Mesenchymal stem cell (in vitro differentiated cells and primary cell): ENCODE results near the gene SMG5.

Source experiments
- DNase-seq: peaks from one replicate; pipeline ENCODE4 v3.0.0-alpha.2; 2013
- H2AFZ ChIP-seq: one replicate; pipeline ENCODE4 v1.6.1; 2013; ENCODE audit warnings: low read depth, mild to moderate bottlenecking, control low read depth, inconsistent platforms, low read length, moderate library complexity
- H2AK5ac ChIP-seq: 2 replicates; pipeline ENCODE4 v1.6.1; 2013; ENCODE audit warnings: low read length, moderate library complexity, mild to moderate bottlenecking, inconsistent platforms; ENCODE audit not compliant: severe bottlenecking
- H2BK120ac ChIP-seq: one replicate; pipeline ENCODE4 v1.6.1; 2013; ENCODE audit warnings: low read depth, mild to moderate bottlenecking, inconsistent platforms, low read length, moderate library complexity
- H2BK12ac ChIP-seq, 2 experiments: one replicate each; pipeline ENCODE4 v1.6.1; 2013; ENCODE audit warnings: inconsistent platforms in 2 of 2, low read length in 2 of 2, mild to moderate bottlenecking in 2 of 2, moderate library complexity in 2 of 2, control low read depth in 1 of 2
- H2BK15ac ChIP-seq: one replicate; pipeline ENCODE4 v1.6.1; 2013; ENCODE audit warnings: mild to moderate bottlenecking, low read depth, inconsistent platforms; ENCODE audit not compliant: poor library complexity, severe bottlenecking
- H2BK5ac ChIP-seq: 2 replicates; pipeline ENCODE4 v1.6.1; 2013; ENCODE audit warnings: low read depth, mild to moderate bottlenecking, low read length, control low read depth, inconsistent platforms; ENCODE audit not compliant: poor library complexity, severe bottlenecking
- H3K14ac ChIP-seq, 2 experiments: one replicate each; pipeline ENCODE4 v1.6.1; 2013; ENCODE audit warnings: inconsistent platforms in 2 of 2, low read length in 2 of 2, control low read depth in 1 of 2, mild to moderate bottlenecking in 1 of 2, moderate library complexity in 1 of 2
- H3K18ac ChIP-seq, 2 experiments: one replicate each; pipeline ENCODE4 v1.6.1; 2013; ENCODE audit warnings: inconsistent platforms in 2 of 2, low read length in 2 of 2, control low read depth in 1 of 2, low read depth in 1 of 2, mild to moderate bottlenecking in 1 of 2
- H3K23ac ChIP-seq, 2 experiments: one replicate each; pipeline ENCODE4 v1.6.1; 2013; ENCODE audit warnings: inconsistent platforms in 2 of 2, low read length in 2 of 2, mild to moderate bottlenecking in 2 of 2, moderate library complexity in 2 of 2, control low read depth in 1 of 2
- H3K27ac ChIP-seq: 2 replicates; pipeline ENCODE4 v1.5.1; 2013; ENCODE audit warnings: mild to moderate bottlenecking, moderate library complexity, low read length, control low read depth, inconsistent platforms; ENCODE audit not compliant: poor library complexity, severe bottlenecking
- H3K27me3 ChIP-seq, 2 experiments: 2 replicates each; pipeline versions ENCODE4 v1.6.1 to v1.7.0; 2013; ENCODE audit warnings: low read length in 2 of 2, mild to moderate bottlenecking in 2 of 2, moderate library complexity in 2 of 2, control low read depth in 1 of 2, inconsistent platforms in 1 of 2; ENCODE audit not compliant: control insufficient read depth in 1 of 2, insufficient read depth in 1 of 2
- H3K36me3 ChIP-seq, 2 experiments: 2 replicates each; pipeline versions ENCODE4 v1.6.1 to v1.7.0; 2013; ENCODE audit warnings: low read length in 2 of 2, control low read depth in 1 of 2, inconsistent platforms in 1 of 2, low read depth in 1 of 2, mild to moderate bottlenecking in 1 of 2; ENCODE audit not compliant: insufficient read depth in 2 of 2, control insufficient read depth in 1 of 2
- H3K4ac ChIP-seq, 2 experiments: one replicate each; pipeline ENCODE4 v1.6.1; 2013; ENCODE audit warnings: inconsistent platforms in 2 of 2, low read length in 2 of 2, mild to moderate bottlenecking in 2 of 2, moderate library complexity in 2 of 2, control low read depth in 1 of 2, low read depth in 1 of 2
- H3K4me1 ChIP-seq: 2 replicates; pipeline ENCODE4 v1.6.1; 2013; ENCODE audit warnings: low read depth, low read length, control low read depth; ENCODE audit not compliant: control insufficient read depth, insufficient read depth
- H3K4me2 ChIP-seq: 2 replicates; pipeline ENCODE4 v1.6.1; 2013; ENCODE audit warnings: low read length, mild to moderate bottlenecking, inconsistent platforms; ENCODE audit not compliant: poor library complexity, severe bottlenecking
- H3K4me3 ChIP-seq, 2 experiments: 2 replicates each; pipeline versions ENCODE4 v1.5.1 to v1.7.0; 2013; ENCODE audit warnings: low read length in 2 of 2, mild to moderate bottlenecking in 2 of 2, control low read depth in 1 of 2, low read depth in 1 of 2; ENCODE audit not compliant: insufficient read depth in 1 of 2
- H3K79me1 ChIP-seq: replicated peaks from 2 replicates; pipeline ENCODE4 v1.6.1; 2013; ENCODE audit warnings: mild to moderate bottlenecking, control low read depth, low read length, inconsistent platforms; ENCODE audit not compliant: poor library complexity, severe bottlenecking
- H3K9ac ChIP-seq: 2 replicates; pipeline ENCODE4 v1.7.0; 2013; ENCODE audit warnings: mild to moderate bottlenecking, low read length, moderate library complexity
- H3K9me3 ChIP-seq: 2 replicates; pipeline ENCODE4 v1.7.0; 2013; ENCODE audit warnings: mild to moderate bottlenecking, low read length; ENCODE audit not compliant: control insufficient read depth
- H4K8ac ChIP-seq: one replicate; pipeline ENCODE4 v1.6.1; 2013; ENCODE audit warnings: inconsistent platforms, mild to moderate bottlenecking, low read length, moderate library complexity
- H4K91ac ChIP-seq: one replicate; pipeline ENCODE4 v1.6.1; 2013; ENCODE audit warnings: mild to moderate bottlenecking, low read length, inconsistent platforms
- WGBS: methylation state at CpG from one replicate; pipeline ENCODE4 v1.1.7; 2013; ENCODE audit warnings: mixed read lengths; 5-methylcytosine and 5-hydroxymethylcytosine counted together

The SMG5 gene

DNA sequence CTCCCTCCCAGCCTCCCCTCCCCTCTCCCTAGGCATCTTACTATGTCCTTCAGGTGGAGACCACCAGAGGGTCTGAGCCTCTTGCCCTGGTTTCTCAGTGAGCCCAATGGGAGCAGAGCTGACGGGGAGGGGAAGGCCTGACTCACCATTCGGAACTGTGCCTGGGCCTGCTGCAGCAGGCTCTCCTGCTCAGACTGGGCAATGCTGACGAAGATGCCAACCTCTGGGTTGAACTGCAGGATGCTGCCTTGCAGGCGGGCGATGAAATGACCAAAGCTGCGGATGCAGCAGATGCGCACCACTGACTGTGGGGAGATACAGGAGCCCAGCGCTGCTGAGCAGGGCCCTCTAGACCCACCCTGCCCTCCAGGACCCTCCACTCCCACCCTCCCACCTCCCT lies 23.8 kb downstream of the SMG5 start:
- Histone ChIP-seq H3K23ac (no peak overlapping the region), H3K4me3 (no peak overlapping the region), H3K14ac (no peak overlapping the region), H3K36me3 (peaks cover 83 to 84% of the 10 kb centered on the region in 2 experiments), H3K4me2 (no peak overlapping the region), H3K9ac (no peak overlapping the region), H3K27ac (no peak overlapping the region), H3K79me1 (peaks cover 31% of the 10 kb centered on the region), H4K91ac (no peak overlapping the region), H3K9me3 (no peaks in the 10 kb centered on the region), H2BK15ac (no peak overlapping the region), H3K4ac (no peak overlapping the region), H3K18ac (no peak overlapping the region), H2BK5ac (no peak overlapping the region), H3K4me1 (no peaks in the 10 kb centered on the region), H2AK5ac (no peak overlapping the region), H2BK120ac (no peak overlapping the region), H3K27me3 (no peaks in the 10 kb centered on the region), H4K8ac (no peak overlapping the region), H2BK12ac (no peak overlapping the region), H2AFZ (no peak overlapping the region)
- 99% methylated on average over 6 of the region's 8 CpGs for WGBS
- no peak for DNase-seq

DNA sequence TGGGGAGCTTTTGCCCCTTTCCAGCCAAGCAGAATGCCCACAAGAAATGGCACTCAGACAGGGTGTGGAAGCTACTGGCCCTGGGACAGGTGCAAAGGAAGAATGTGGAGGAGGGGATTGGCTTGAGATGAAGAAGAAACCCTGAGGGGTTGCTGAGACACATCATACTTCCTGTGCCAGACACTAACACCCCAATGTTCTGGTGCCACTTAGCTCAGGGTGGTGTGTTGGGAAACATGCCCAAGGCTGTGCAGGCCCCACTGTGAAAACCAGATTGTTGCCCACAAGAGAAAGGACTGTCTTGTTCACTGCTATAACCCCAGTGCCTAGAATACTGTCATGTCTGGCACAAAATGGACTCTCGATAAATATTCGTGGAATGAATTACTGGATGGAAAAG lies 24.9 kb downstream of the SMG5 start:
- no peak overlapping the region for H3K23ac ChIP-seq
- H2AK5ac ChIP-seq = no peak overlapping the region
- no peak overlapping the region for H4K91ac ChIP-seq
- H3K4me2 ChIP-seq = no peak overlapping the region
- WGBS = 98% methylated on average over 2 of the region's 2 CpGs
- H3K79me1 ChIP-seq = peaks cover 32% of the 10 kb centered on the region
- no peaks in the 10 kb centered on the region for H3K9me3 ChIP-seq
- no peak overlapping the region for H3K27ac ChIP-seq
- H3K14ac ChIP-seq = no peak overlapping the region
- H3K36me3 ChIP-seq = peaks cover 85 to 87% of the 10 kb centered on the region in 2 experiments
- H2BK5ac ChIP-seq = no peak overlapping the region
- no peak overlapping the region for H3K4ac ChIP-seq
- no peaks in the 10 kb centered on the region for H3K27me3 ChIP-seq
- H3K4me1 ChIP-seq = no peaks in the 10 kb centered on the region
- no peak overlapping the region for H3K4me3 ChIP-seq
- no peak for DNase-seq
- H4K8ac ChIP-seq = no peak overlapping the region
- H2BK12ac ChIP-seq = no peak overlapping the region
- H2BK15ac ChIP-seq = no peak overlapping the region
- no peak overlapping the region for H3K9ac ChIP-seq
- no peak overlapping the region for H2BK120ac ChIP-seq
- no peak overlapping the region for H3K18ac ChIP-seq
- H2AFZ ChIP-seq = no peak overlapping the region

DNA sequence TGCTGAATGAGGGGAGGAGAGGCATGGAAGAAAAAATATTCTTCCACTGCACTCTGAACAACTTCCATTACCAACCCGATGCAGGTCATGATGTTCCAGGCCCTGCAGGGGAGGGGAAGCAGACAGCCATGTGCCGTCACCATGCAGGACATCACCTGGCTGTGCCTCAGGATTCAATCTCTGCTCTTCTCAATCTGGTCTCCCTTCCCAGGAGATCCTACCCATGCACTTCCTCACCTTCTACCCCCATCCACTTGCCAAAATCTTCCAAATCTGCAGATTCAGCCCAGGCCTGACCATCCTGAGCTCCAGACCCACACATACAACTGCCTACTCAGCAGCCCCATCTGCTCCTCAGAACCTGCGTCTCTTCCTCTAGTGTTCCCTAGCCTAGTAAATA lies 29.0 kb downstream of the SMG5 start:
- Histone ChIP-seq H3K9me3 (no peaks in the 10 kb centered on the region), H3K36me3 (peaks cover 89 to 90% of the 10 kb centered on the region in 2 experiments), H3K14ac (no peak overlapping the region), H3K4me1 (no peaks in the 10 kb centered on the region), H2AK5ac (no peak overlapping the region), H2BK12ac (no peak overlapping the region), H3K4ac (no peak overlapping the region), H3K9ac (no peak overlapping the region), H3K4me3 (no peak overlapping the region), H3K23ac (no peak overlapping the region), H3K18ac (no peak overlapping the region), H4K8ac (no peak overlapping the region), H2BK15ac (no peak overlapping the region), H3K27me3 (no peaks in the 10 kb centered on the region), H2BK5ac (no peak overlapping the region), H3K27ac (no peak overlapping the region), H3K4me2 (no peak overlapping the region), H2BK120ac (no peak overlapping the region), H2AFZ (no peak overlapping the region), H4K91ac (no peak overlapping the region), H3K79me1 (peaks cover 20% of the 10 kb centered on the region)
- no peak for DNase-seq
- WGBS = 92% methylated on average over 3 of the region's 3 CpGs

DNA sequence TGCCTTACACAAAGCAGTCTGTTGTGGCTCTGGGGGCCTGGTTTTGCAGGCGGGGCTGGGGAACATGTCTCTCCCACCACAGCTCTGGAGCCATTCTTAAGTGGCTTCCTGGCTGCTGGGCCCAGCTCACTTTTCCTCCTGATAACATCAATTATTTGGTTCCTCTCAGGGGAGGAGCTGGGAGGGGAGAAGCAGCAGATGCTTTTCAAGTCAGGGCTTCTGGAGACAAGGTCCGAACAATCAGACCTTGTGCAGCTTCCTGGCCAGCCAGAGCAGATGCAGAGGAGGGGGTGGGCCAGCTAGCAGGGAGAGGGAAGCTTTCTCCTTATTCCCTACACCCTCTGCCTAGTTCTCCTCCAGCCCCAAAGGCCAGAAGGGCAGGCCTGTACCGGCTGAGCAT lies 31.1 kb downstream of the SMG5 start:
- H3K27me3 ChIP-seq = peaks cover 0 to 6% of the 10 kb centered on the region in 2 experiments
- H3K9ac ChIP-seq = no peak overlapping the region
- no peak overlapping the region for H4K91ac ChIP-seq
- H3K18ac ChIP-seq = no peak overlapping the region
- H2BK120ac ChIP-seq = no peak overlapping the region
- no peak overlapping the region for H3K4me2 ChIP-seq
- H2BK12ac ChIP-seq = no peak overlapping the region
- no peak overlapping the region for H4K8ac ChIP-seq
- peaks cover 7% of the 10 kb centered on the region for H3K79me1 ChIP-seq
- H2BK15ac ChIP-seq = no peak overlapping the region
- peaks cover 70 to 81% of the 10 kb centered on the region in 2 experiments for H3K36me3 ChIP-seq
- H3K4me1 ChIP-seq = no peaks in the 10 kb centered on the region
- WGBS = 12% methylated on average over 3 of the region's 3 CpGs
- no peak overlapping the region for H3K4ac ChIP-seq
- H3K27ac ChIP-seq = no peak overlapping the region
- H3K4me3 ChIP-seq = no peak overlapping the region
- DNase-seq = no peak
- no peak overlapping the region for H3K14ac ChIP-seq
- H2BK5ac ChIP-seq = no peak overlapping the region
- no peak overlapping the region for H2AK5ac ChIP-seq
- no peaks in the 10 kb centered on the region for H3K9me3 ChIP-seq
- no peak overlapping the region for H3K23ac ChIP-seq
- no peak overlapping the region for H2AFZ ChIP-seq
